Right atrium auricular region (tissue), 2 donors: ENCODE results near the gene PDZD8. TPM values are rescaled to one million over a fixed set of nuclear protein-coding genes. Genes with fewer than 3 reads are reported as not detected.

Source experiments
- DNase-seq: peaks from one replicate; pipeline ENCODE4 v3.0.0-alpha.2; 2019; ENCODE audit warnings: low spot score
- H3K27ac ChIP-seq, 2 donors: fragments of 200-600 bp; sonication (generic); 1 replicate in 1 of 2; 2 replicates in 1 of 2; pipeline ENCODE4 v1.5.1; 2016 to 2019
- H3K27me3 ChIP-seq, 2 donors: fragments of 200-600 bp; sonication (generic); one replicate each; pipeline versions ENCODE4 v1.5.1 to v1.6.0; 2017 to 2019
- H3K36me3 ChIP-seq: fragments of 200-600 bp; sonication (generic); one replicate; pipeline ENCODE4 v1.5.1; 2016
- H3K4me1 ChIP-seq, 2 donors: fragments of 200-600 bp; sonication (generic); one replicate each; pipeline versions ENCODE4 v1.5.1 to v1.6.0; 2017 to 2019
- H3K4me3 ChIP-seq, 2 donors: fragments of 200-600 bp; sonication (generic); 1 replicate in 1 of 2; 2 replicates in 1 of 2; pipeline ENCODE4 v1.5.1; 2017 to 2019; ENCODE audit warnings: mild to moderate bottlenecking in 1 of 2, moderate library complexity in 1 of 2
- H3K9me3 ChIP-seq, 2 donors: fragments of 200-600 bp; sonication (generic); one replicate each; pipeline ENCODE4 v1.5.1; 2019
- total RNA-seq, 2 donors: library from RNA; depleted of rRNA; stranded (reverse); fragments of >200 nt; gene quantifications; one replicate each; pipeline ENCODE4 v1.1.0, GENCODE V29; 2016
- TF ChIP-seq, protein P1 (sequence below), 2 donors: fragments of 200-600 bp; sonication (generic); IDR thresholded peaks; one replicate each; pipeline ENCODE4 v1.5.1; 2019; ENCODE audit warnings: antibody characterized with exemption in 2 of 2

PDZD8 gene
- total RNA-seq, 2 donors from 2014 or later, result 17.7 to 29.4 TPM

DNA sequence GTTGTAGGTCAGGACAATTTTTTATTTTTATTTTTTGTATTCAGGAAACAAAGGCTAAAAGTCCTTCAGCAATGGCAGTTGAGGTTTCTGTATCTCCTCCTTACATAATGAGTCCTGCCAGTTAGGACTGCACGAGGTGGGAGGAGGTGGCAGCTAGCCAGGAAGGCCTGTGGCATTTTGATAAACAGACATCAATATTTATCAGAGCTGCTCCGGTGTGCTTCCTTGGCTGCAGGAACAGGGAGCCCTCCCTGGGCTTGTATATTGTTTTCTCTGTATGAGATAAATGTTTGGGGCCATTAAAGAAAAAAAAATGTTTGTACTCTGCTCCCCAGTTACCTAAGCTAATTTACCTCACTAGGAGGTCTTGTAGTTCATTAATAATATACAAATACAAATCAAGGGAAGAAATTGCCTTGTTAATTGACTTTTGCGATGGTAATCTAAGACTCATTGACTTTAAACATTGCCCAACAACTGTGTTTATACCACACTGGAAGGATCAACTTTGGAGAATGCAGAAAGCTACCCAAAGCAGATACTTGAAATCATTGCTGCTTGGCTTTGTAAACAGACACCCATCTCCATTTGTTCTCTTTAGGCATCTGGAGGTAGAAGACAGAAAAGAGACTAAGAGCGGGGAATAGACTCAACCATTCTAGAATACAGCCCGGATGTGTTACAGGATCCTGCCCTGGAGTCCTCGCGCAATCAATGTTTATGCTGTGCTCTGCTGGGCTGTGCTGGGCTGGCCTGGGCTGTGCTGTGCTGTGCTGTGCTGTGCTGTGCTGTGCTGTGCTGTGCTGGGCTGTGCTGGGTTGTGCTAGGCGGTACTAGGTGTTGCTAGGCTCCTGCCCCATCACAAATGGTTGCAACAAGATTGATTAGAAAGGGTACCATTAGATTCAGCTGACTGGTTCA, 36.5 kb upstream of the PDZD8 start:
- Histone ChIP-seq H3K27ac (no peak overlapping the region), H3K36me3 (no peaks in the 10 kb centered on the region), H3K4me1 (no peaks in the 10 kb centered on the region), H3K9me3 (no peaks in the 10 kb centered on the region), H3K4me3 (no peak overlapping the region), H3K27me3 (no peaks in the 10 kb centered on the region)
- DNase-seq, result no peak
- TF ChIP-seq, protein P1, sequence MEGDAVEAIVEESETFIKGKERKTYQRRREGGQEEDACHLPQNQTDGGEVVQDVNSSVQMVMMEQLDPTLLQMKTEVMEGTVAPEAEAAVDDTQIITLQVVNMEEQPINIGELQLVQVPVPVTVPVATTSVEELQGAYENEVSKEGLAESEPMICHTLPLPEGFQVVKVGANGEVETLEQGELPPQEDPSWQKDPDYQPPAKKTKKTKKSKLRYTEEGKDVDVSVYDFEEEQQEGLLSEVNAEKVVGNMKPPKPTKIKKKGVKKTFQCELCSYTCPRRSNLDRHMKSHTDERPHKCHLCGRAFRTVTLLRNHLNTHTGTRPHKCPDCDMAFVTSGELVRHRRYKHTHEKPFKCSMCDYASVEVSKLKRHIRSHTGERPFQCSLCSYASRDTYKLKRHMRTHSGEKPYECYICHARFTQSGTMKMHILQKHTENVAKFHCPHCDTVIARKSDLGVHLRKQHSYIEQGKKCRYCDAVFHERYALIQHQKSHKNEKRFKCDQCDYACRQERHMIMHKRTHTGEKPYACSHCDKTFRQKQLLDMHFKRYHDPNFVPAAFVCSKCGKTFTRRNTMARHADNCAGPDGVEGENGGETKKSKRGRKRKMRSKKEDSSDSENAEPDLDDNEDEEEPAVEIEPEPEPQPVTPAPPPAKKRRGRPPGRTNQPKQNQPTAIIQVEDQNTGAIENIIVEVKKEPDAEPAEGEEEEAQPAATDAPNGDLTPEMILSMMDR (IDR thresholded peaks at IDR 0.05), result no peak

DNA sequence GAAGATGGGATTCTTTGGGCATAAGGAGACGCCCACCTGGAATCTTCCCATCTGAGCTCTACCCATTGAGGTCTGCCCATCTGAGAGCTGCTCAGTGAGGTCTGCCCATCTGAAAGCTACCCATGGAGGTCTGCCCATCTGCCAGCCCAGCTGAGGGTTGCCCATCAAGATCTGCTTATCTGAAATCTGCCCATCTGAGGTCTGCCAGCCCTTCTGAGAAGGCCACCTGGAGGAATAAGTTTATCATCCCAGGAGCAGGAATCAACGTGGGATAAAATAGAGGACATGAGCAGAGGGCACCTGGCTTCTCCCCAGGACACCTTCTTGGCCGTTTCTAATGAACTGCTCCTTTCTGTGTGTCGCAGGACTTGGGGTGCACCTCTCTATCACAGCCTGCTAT, 35.3 kb upstream of the PDZD8 start:
- TF ChIP-seq, protein P1 (IDR thresholded peaks at IDR 0.05), result no peak
- no peaks in the 10 kb centered on the region for H3K36me3 ChIP-seq

GRCh38 chr10:117409549-117410305, 34.5 kb upstream of the PDZD8 start:
- no peaks in the 10 kb centered on the region for H3K36me3 ChIP-seq

More for the DNA sequence above, 35.3 kb upstream of the PDZD8 start:
- H3K4me3 ChIP-seq, result no peak overlapping the region
- H3K9me3 ChIP-seq, result no peaks in the 10 kb centered on the region
- no peaks in the 10 kb centered on the region for H3K27me3 ChIP-seq
- H3K27ac ChIP-seq, result no peak overlapping the region
- H3K4me1 ChIP-seq, result no peaks in the 10 kb centered on the region
- DNase-seq, result no peak

GRCh38 chr10:117408436-117409384, 33.5 kb upstream of the PDZD8 start:
- Histone ChIP-seq H3K27ac (no peak overlapping the region), H3K27me3 (no peaks in the 10 kb centered on the region), H3K4me3 (no peak overlapping the region), H3K36me3 (no peaks in the 10 kb centered on the region), H3K4me1 (no peaks in the 10 kb centered on the region), H3K9me3 (no peaks in the 10 kb centered on the region)
- TF ChIP-seq, protein P1 (IDR thresholded peaks at IDR 0.05), result no peak
- no peak for DNase-seq

More at GRCh38 chr10:117409549-117410305, 34.5 kb upstream of the PDZD8 start:
- Histone ChIP-seq H3K4me1 (no peaks in the 10 kb centered on the region), H3K27me3 (no peaks in the 10 kb centered on the region), H3K4me3 (no peak overlapping the region), H3K27ac (no peak overlapping the region), H3K9me3 (no peaks in the 10 kb centered on the region)
- TF ChIP-seq, protein P1 (IDR thresholded peaks at IDR 0.05), result no peak
- no peak for DNase-seq

DNA sequence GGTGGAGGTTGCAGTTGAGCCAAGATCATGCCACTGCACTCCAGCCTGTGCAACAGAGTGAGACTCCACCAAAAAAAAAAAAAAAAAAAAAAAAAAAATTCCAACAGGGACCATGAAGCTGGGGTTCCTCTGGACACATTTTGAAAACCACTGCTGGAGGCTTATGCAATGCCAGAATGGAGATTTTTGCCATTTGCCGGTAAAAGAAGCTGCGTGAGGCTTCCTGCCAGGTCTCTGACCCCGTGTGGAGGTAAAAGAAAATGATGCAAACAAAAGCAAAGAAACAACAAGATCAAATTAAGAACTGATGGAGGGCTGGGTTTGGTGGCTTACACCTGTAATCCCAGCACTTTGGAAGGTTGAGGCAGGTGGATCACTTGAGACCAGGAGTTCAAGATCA, 30.5 kb upstream of the PDZD8 start:
- TF ChIP-seq, protein P1 (IDR thresholded peaks at IDR 0.05), result no peak
- H3K27me3 ChIP-seq, result no peaks in the 10 kb centered on the region
- H3K27ac ChIP-seq, result no peak overlapping the region
- H3K9me3 ChIP-seq, result no peaks in the 10 kb centered on the region
- no peak for DNase-seq
- no peaks in the 10 kb centered on the region for H3K36me3 ChIP-seq
- H3K4me1 ChIP-seq, result no peaks in the 10 kb centered on the region
- no peak overlapping the region for H3K4me3 ChIP-seq
